ENCODE results near the gene COL5A1.

COL5A1 gene

GRCh38 chr9:134676886-134677285 is 35.3 kb downstream of the COL5A1 start:
- TF ChIP-seq TAF1 (IDR thresholded peaks at IDR 0.05; ENCODE audit: borderline replicate concordance, insufficient read depth, low read length) (no peak), SIN3A (IDR thresholded peaks at IDR 0.05; ENCODE audit: borderline replicate concordance, insufficient read depth, low read length) (no peak), REST (IDR thresholded peaks at IDR 0.05; ENCODE audit: insufficient read depth in 1 of 2, low read depth in 2 of 2, low read length in 2 of 2) (no peak), FOXP2 (optimal IDR thresholded peaks at IDR 0.05; ENCODE audit: borderline replicate concordance, extremely low read depth, extremely low read length, insufficient read depth) (no peak), POLR2AphosphoS5 (IDR thresholded peaks at IDR 0.05; ENCODE audit: low read depth, low read length) (no peak)

DNA sequence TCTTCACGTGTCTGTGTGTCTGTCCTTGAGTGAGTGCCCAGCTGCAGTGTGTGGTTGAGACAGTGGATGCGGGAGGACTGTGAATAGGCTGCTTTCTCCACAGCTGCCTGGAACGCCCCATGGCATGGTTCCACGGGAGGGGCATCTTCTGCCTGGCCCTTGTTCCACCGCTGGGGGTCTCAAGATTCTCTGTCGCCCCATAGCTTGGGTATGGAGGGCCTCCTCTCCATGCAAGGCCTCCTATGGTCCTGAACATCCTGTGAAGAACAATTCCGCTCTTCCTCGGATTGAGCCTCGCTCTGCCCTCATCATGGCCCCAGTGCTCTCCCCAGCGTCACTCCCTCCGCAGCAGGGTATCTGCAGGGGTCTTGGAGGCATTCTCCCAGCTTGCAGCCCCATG is 36.1 kb downstream of the COL5A1 start:
- TF ChIP-seq POLR2AphosphoS5 (IDR thresholded peaks at IDR 0.05; ENCODE audit: low read depth, low read length), result no peak
- no peak for TF ChIP-seq TAF1 (IDR thresholded peaks at IDR 0.05; ENCODE audit: borderline replicate concordance, insufficient read depth, low read length)
- no peak for TF ChIP-seq SIN3A (IDR thresholded peaks at IDR 0.05; ENCODE audit: borderline replicate concordance, insufficient read depth, low read length)
- no peak for TF ChIP-seq FOXP2 (optimal IDR thresholded peaks at IDR 0.05; ENCODE audit: borderline replicate concordance, extremely low read depth, extremely low read length, insufficient read depth)
- no peak for TF ChIP-seq REST (IDR thresholded peaks at IDR 0.05; ENCODE audit: insufficient read depth in 1 of 2, low read depth in 2 of 2, low read length in 2 of 2)

- TF ChIP-seq REST (IDR thresholded peaks at IDR 0.05; ENCODE audit: insufficient read depth in 1 of 2, low read depth in 2 of 2, low read length in 2 of 2), result no peak
- no peak for TF ChIP-seq POLR2AphosphoS5 (IDR thresholded peaks at IDR 0.05; ENCODE audit: low read depth, low read length)
- no peak for TF ChIP-seq TAF1 (IDR thresholded peaks at IDR 0.05; ENCODE audit: borderline replicate concordance, insufficient read depth, low read length)
- no peak for TF ChIP-seq SIN3A (IDR thresholded peaks at IDR 0.05; ENCODE audit: borderline replicate concordance, insufficient read depth, low read length)
- TF ChIP-seq FOXP2 (optimal IDR thresholded peaks at IDR 0.05; ENCODE audit: borderline replicate concordance, extremely low read depth, extremely low read length, insufficient read depth), result no peak
Observed at GRCh38 chr9:134678206-134678605, 36.6 kb downstream of the COL5A1 start.

DNA sequence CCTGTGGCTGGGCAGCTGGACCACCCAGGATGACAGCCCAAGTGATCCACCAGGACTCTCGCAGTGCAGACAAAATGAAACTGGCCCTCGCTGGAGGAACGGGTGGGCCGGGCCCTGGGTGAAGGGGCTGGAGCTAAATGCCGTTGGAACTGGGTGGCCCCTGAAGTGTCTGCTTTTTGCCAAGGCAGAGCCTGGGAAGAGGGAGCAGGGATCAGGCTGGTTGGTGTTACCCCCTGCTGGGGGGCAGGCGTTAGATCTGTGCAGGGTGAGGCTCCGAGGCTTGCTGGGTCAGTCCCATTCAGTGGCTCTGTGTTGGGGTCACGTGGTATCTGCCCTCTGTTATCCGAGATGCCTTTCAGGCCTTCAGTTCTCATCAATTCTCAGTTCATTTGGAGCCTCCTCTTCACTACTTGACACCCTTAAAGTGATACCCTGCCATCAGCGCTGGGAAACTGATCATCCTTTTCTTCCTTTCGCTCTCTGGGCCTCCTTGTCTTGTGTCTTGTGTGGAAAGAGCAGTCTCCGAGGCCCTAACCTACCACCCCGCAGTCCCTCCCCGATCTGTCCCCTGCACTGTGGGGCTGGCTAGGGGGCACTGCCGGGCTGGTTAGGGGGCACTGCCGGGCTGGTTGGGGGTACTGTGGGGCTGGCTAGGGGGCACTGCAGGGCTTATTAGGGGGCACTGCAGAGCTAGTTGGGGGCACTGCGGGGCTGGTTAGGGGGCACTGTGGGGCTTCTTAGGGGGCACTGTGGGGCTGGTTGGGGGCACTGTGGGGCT is 37.3 kb downstream of the COL5A1 start:
- TF ChIP-seq TAF1 (IDR thresholded peaks at IDR 0.05; ENCODE audit: borderline replicate concordance, insufficient read depth, low read length), result no peak
- TF ChIP-seq REST (IDR thresholded peaks at IDR 0.05; ENCODE audit: insufficient read depth in 1 of 2, low read depth in 2 of 2, low read length in 2 of 2), result no peak
- no peak for TF ChIP-seq POLR2AphosphoS5 (IDR thresholded peaks at IDR 0.05; ENCODE audit: low read depth, low read length)
- no peak for TF ChIP-seq FOXP2 (optimal IDR thresholded peaks at IDR 0.05; ENCODE audit: borderline replicate concordance, extremely low read depth, extremely low read length, insufficient read depth)
- TF ChIP-seq SIN3A (IDR thresholded peaks at IDR 0.05; ENCODE audit: borderline replicate concordance, insufficient read depth, low read length), result no peak

Data from PFSK-1 (cell line).